GM19023 (cell line): ENCODE results near the gene PELI1.
"Not testable (repeated sequence)": the region's sequence is repeated elsewhere in the genome, so short reads cannot be mapped to it uniquely, and the experiment has no call there.

Source experiments
- ATAC-seq: cut with Tn5 transposase; IDR thresholded peaks from one replicate; pipeline ENCODE4 v1.9.1; 2021; ENCODE audit warnings: mild to moderate bottlenecking, moderate library complexity; ENCODE audit not compliant: unreplicated experiment

Gene PELI1

DNA sequence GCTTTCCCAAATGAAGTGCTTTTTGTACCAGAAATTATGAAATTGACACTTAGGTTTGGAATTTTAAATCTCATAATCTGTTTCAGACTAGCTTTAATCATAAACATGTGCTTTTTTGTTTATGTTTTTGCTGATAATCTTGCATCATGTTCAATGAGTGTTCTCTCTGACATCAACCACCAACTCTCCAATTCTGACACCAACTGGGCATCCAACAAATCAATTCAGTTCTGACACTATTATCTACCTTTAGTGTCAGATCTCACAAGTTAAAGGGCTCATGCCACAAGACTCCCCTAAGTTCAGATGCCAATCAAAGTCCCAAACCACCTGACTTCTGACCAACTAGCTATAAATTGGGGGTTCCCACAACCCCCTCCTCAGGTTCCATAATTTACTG lies 19.6 kb downstream of the PELI1 start:
- no peak for ATAC-seq

DNA sequence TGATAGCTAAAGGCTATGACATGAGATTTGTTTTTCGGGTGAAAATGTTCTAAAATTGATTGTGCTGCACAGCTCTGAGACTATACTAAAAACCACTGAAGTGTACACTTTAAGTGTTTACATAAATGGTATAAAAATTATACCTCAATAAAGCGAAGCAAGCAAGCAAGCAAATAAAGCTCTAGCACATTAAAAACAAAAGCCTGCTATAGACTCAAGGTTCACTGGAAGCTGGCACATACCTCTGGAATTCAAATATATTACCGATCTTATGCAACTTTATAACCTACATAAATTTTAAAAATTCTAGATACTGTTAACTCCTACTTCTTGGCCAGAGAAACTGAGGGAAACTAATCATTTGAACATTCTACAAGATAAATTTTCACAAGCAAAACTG lies 20.1 kb downstream of the PELI1 start:
- no peak for ATAC-seq

DNA sequence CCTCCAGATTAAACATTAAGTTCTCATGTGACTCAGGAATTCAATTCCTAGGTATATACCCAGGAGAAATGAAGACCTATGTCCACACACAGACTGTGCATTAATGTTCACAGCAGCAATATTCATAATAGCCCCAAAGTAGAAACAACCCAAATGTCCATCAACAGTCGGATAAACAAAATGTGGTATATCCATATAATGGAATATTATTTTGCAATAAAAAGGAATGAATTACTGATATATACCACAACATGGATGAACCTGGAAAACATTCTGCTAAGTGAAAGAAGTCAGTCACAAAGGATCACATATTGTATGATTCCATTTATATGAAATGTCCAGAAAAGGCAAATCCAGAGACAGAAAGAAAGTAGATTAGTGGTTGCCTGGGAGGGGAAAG lies 20.5 kb downstream of the PELI1 start:
- ATAC-seq, result no peak

DNA sequence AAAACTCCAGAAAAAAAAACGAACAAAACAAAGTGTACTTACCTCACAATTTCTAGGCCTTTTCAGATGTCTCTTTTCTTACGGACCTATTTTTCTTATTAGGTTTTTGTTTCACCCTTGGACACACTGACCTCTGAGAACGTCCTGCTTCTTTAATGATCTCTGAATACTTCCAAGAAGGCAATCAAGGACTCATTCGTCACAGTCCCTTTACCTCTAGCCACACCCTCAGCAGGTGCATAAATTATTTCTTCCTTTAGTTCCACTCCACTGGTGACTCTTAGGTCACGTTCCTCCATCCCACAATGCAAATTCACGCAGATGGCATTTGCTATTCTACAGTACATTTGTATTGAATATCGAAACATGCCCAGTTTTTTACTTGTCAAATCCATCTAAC lies 21.9 kb downstream of the PELI1 start:
- ATAC-seq, result no peak

DNA sequence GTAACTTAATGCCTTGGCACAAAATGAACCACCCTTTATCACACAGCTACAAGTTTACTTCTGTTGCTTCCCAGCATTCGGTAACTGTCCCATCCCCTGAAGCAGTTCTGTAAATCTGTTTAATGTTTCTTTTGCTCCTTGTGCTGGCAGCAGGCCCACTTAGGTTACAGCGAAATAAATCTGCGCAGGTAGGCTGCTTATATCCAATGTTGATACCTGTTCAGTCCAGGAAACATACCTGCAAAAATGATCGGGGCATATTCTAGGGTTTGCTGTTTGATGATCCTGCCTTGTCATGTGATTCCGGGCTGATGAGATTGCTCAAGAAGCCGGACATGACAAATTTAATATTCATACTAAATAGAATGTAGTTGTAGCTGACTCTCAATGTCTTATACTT lies 23.3 kb downstream of the PELI1 start:
- ATAC-seq, result no peak

DNA sequence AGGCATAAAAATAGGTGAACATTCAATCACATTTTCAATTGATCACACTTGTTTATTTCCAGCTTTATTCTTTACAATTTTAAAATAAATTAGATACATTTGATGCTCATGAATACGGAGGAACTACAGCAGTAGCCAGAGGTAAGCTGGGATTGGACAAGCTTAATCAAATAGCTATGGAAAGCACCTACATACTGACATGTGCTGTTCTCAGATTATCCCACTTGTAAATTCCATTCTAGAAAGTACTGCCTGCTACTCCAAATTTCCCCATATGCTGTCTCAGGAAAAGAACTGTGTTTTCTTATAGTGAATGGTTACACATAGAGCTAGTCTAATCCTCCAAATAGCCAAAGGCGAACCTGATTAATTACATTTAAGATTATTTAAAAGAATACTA lies 24.2 kb downstream of the PELI1 start:
- ATAC-seq, result no peak

DNA sequence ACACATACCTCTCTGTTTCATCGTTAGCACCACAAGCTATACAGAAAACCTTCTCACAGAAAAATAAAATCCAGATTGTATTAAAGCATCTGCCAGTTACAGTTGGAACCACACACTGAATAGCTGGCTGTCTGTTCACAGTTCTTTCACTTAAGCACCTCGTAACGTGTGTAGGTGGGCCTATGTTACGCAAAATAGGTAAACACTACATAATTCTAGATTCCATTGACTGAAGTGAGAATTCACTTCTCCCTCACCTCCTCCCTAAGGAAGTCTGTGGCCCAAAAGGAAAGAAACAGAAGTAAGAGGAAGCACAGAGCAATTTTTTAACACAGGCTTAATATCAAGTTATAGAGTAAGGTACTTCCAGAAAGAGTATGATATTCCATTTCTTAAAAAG lies 24.9 kb downstream of the PELI1 start:
- ATAC-seq, result no peak

DNA sequence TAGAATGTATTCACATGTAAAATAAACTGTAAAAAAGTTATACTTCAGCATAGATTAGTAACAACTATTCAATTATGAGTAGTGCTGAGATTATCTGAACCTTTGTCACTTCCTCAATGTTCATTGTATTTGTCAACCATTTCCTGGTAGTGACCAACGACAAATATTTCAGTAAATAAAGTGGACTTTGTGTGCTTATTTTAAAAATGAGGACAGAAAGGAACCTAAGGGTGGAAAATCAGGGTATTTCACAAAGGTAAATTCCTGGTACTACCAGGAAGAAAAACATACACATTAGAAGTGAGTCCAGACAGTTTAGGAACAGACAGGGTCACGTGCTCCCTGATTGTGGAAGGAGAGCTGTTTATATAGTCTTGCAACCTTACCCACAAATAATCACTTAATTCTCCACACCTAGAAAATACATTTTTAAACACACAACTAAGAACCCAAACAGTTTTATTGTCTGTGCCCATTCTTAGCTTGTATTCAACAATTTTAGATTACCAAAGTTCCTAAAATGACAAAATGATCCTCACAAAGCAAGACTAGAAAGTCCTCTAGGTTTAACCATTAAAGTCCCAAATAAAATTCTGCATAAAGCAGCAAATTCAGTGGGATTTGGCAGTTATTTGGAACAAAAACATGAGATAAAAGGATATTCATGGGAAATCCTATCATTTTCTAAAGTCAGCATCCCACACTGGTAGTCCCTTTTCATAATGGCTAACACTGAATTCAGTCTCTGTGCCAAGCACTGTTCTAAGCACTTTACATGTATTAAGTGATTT lies 28.2 kb downstream of the PELI1 start:
- no peak for ATAC-seq

DNA sequence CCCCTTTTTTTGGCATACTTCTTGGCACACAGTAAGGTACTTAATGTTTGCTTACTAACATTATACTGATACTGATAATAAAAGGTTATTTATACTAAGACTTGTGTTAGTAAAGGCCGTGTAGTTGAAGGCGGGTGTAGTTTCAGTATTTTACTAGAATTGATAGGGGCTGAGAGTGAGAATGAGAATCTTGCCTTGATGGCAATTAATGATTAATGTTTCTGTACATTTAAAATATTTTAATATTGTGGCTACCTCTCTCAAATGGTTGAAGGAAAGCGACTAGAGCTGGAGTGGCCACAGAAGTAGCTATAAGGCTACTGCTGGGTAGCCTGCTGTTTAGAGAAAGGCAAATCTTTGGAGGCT lies 29.3 kb downstream of the PELI1 start:
- ATAC-seq, result no peak

DNA sequence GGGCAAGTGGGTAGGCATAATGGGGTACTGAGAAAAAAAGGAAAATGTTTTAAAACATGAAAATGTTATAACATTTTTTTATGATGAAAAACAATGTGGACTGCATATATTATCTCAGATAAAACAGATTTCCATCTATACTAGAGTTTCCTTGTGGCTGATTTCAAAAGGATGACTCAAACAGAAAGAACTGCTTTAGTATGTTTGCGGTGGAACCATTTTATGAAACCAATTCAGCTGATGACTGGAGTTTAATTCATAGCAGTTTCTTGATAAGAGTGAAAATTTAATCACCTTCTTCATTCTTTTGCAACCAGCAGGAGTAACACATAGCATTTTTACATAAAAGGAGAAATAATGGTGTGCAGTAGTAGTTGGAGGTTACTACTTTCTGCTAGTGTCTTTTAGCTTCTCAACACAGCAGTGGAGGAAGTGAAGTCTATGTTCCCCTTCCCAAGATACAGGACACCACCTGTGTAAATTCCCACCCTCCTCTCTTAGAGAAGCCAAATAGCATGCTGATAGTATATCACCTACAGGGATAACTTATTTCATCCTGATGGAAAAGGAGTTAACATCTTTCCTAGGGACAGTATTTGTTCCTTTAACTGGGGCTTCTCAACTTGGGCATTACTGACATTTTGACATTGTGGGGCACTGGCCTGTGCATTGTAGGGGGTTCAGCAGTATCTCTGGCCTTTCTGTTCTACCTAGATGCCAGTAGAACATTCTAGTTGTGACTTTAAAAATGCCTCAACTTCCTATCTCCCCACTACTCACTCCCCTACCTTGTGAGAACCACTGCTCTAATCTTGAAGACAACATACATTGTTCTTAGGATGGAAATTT lies 29.9 kb downstream of the PELI1 start:
- peak; percentile 49 for ATAC-seq

DNA sequence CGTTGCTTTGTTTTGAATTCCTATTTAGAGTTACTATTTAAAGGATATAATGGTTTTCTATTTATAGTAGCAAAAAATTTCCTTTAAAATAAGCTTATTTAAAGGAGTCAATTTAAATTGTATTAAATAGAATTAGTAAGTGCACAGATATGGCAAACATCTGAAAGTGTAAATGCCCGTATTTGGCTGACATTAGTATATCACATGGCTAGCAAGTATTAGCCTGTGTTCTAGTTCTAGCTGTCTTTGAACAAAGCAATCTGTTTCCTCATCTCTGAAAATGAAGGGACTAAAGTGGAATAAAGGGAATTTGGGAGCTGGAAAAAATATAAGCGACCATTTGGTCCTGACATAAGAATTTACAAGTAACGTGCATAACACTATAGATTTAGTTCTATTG lies 32.2 kb downstream of the PELI1 start:
- no peak for ATAC-seq

DNA sequence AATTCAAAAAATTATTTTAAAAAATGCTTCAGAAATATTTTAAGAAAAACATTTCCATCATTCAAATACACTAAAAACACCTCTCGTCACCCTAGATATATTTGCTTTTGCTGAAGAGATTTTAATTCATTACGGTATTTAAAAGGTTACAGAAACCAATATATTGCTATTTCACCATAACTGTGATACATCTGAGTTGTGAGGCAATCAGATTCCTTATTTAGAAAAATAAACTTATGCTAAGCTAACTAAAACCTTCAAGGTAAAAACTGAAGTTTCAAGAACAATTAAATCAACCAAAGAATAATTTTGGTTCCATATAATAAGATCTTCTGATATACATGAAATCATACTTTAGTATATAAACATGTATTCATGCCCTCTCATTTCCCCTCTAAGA lies 32.8 kb downstream of the PELI1 start:
- ATAC-seq, result no peak

DNA sequence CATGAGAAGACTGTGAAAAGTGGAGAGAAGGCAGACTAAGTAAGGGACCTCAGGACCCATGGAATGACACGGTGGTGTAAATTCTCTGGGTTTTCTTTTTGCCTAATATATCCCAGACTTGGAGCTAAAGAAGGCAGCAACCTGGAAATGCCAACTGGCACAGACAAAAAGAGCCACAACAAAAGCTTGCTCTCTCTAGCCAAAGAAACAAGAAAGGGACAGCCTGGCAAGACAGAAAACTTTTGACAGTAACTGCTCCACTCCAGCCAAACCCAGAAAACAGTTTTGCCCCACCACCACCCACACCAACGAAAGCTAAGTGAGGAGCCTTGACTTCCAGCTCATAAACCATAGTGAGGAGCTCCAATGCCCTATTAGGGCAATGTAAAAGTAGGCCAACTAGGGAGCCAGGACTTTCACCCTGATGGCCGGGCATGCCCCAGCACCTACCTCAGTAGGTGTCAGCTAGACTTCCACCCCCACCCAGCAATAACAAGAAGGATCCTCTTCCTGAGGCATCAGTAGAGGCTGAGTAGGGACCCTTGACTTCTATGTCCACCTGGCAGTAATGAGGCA lies 35.5 kb downstream of the PELI1 start:
- ATAC-seq, result no peak

DNA sequence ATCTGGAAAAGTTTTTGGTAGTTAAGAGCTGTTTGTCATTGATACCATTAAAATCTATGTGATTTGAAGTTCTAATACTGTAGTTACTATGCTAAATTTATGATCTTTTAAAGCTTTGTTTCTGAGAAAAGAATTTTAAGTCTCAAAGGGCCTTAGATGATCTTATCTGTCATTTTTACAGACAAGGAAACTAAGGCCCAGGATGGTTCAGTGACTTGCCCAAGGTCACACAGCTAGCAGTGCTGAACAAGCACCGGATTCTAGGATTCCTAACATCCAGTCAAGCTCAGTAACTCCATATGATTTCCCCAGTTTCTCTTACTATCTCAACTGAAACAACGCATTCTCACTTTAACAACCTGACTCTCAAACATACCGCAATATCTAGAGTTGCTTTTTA lies 37.7 kb downstream of the PELI1 start:
- ATAC-seq, result no peak

DNA sequence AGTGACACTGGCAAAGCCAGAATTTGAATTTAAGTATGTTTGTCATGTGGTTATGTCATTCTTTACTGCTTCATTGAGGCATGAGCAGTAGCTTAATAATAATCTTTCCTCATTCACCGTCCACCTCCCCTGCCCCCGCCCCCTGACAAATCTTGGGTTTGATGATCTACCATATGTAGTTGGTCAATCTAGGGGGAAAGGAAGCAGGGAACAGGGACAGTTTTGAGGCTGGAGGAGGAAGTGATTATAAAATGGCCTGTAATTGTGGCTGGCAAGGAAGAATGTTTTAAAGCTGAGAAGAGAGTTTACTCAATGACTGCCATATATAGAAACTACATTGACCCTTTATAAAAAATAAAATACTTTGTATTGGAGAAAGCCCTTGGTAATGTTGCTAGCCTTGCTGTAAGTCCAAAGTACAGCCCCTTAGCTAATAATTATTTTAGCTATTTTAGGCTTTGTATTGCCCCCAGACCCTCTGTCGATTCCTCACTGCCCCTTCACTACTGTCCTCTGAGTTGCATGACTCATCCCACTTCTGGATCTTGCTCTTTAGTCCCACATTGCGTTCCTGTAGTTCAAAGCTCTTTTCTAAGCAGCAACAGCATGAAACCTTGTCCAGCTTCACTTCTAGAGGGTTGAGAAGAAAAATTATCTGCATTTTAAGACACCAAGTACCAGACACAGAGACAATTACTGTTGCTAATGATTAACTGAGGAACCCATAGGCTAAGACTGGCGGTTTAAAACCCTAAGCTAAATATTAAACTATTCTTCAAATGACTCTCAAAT lies 38.4 kb downstream of the PELI1 start:
- no peak for ATAC-seq

DNA sequence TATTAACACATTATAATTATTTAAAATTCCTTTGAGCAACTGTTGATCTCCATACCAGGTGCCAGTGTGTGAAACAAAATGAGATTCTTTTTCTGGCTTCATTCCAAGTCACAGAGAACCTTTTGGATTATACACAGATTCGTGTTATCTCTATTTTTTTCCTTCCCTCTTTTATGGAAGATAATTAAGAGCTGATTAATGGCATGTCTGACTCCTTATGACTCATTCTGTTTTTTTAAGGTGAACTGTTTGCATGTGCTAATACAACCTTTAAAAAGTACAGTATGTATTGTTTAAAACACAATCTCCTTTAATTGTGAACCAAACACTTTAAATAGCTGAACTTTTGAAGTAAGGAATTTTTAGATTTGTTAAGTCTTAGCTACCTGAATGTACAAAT lies 39.3 kb downstream of the PELI1 start:
- no peak for ATAC-seq

DNA sequence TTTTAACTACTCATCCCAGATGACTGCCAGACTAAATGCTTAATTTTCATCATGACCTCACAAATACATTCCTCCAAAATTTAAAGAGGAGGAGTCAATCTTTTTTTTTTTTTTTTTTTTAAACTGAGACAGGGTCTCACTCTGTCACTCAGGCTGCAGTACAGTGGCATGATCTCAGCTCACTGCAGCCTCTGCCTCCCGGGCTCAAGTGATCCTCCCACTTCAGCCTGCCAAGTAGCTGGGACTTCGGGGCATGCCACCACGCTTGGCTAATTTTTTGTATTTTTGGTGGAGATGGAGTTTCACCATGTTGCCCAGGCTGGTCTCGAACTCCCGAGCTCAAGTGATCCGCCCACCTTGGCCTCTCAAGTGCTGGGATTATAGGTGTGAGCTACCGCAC lies 41.5 kb downstream of the PELI1 start:
- ATAC-seq, result not testable (repeated sequence)

DNA sequence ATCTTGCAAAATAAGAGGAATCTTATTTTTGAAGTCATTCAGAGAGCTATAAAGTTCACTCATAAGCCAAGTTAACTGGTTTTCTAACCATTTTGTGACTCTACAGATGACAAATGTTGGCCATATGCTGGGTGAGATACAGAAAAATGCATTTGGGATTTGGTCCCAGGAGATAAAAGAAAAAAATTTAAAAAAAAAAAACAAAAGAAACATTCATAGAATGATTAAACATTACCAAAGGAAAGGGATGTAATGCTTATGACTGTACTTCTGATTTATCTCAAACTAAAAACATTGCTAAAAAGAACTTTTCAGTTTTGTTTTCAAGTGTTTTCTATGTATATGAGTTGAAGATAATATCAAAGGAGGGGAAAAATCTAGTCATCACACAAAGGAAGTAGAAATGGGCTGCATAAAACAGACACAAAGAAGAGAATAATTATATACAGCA lies 43.1 kb downstream of the PELI1 start:
- no peak for ATAC-seq

DNA sequence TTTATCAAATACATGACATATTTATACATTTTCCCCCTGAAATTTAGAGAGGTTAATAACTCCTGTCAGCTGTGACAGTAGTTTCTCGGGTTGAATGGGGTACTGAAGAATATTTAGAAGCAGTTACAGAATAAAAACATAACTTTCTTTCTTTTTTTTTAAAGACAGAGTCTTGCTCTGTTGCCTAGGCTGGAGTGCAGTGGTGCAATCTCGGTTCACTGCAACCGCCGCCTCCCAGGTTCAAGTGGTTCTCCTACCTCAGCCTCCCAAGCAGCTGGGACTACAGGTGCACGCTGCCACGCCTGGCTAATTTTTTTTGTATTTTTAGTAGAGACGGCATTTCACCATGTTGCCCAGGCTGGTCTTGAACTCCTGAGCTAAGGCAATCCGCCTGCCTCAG lies 43.6 kb downstream of the PELI1 start:
- not testable (repeated sequence) for ATAC-seq

DNA sequence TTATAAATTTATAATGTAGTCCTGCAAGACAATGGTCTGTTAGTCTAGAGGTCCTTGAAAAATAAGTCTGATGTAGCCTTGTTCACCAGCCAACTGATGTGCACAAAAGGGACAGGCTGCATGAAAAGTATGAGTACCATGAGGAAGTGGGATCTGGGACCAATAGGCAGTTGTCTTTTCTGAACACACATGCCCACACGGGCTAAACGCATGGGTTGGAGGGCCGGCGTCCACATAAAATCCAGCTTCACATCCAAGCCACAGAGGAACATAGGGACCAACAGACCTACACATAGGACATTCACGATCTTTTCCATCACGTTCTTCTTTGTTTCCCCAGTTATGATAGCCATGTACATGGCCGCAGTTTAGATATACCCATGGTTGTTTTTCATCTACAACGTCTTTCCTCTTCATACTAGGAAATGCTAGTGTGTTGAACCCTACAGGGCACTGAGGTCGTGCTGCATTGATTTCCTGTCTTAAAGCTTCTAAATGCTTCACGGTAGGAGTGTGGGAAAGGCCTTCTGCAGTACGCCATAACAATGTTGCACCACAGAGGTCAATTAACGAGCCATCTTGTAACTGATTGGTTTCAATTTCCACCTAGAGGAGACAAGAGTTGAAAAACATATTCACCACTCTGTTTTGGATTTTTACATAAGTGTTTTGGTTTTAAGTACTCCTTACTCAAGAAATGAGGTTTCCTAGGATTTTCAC lies 49.4 kb downstream of the PELI1 start:
- ATAC-seq, result no peak

DNA sequence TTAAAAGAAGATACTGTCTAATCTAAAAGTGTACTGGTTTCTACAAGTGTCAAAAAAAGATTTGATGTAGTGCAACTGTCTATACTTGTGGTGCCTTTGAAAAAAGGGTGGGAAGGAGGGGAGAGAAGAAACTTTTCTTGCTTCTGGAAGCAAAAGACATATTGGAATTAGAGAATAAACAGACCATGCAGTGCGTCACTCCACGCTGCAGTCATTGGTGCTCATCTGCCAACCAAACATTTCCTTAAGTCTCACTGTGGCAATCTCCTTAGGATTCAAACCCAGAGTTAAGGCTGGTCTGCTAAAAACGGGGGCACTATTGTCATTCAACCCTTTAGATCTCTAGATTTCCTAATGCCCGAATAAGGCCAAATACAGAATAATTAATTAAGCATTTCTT lies 50.9 kb downstream of the PELI1 start:
- ATAC-seq, result no peak
